ENCODE data around the gene RBM47. TPM values are rescaled to one million over a fixed set of nuclear protein-coding genes. Genes with fewer than 3 reads are reported as not detected.

Gene RBM47
- polyA plus RNA-seq, 3 donors, result 79.5 to 101 (median 92.8) TPM

GRCh38 chr4:40515037-40515397, 114.6 kb downstream of the RBM47 start:
- peaks cover 98% of the 10 kb centered on the region for H3K79me2 ChIP-seq (ENCODE audit: insufficient read depth, low read length)
- no peaks in the 10 kb centered on the region for H3K9me3 Mint-ChIP-seq
- no peak overlapping the region for H2AFZ ChIP-seq (ENCODE audit: insufficient read depth, low read depth, low read length, poor library complexity, severe bottlenecking)
- peaks cover 39 to 55% of the 10 kb centered on the region in 2 donors for H3K36me3 Mint-ChIP-seq
- peak overlapping the region in 5 of 7 donors; percentile 51 to 91 (median 75) for H3K27ac Mint-ChIP-seq
- no peaks in the 10 kb centered on the region for H3K27me3 Mint-ChIP-seq (ENCODE audit: low read depth in 3 of 3)
- H3K4me1 Mint-ChIP-seq, result peaks cover 29% of the 10 kb centered on the region
- peak overlapping the region in 1 of 2 donors; percentile 64 for H3K27ac ChIP-seq (ENCODE audit: low read depth in 1 of 2, low read length in 2 of 2)
- peaks cover 3 to 17% of the 10 kb centered on the region in 2 donors for H3K4me1 ChIP-seq (ENCODE audit: control insufficient read depth in 1 of 2, insufficient read depth in 2 of 2, low read length in 2 of 2)
- H4K20me1 ChIP-seq (ENCODE audit: insufficient read depth, low read length), result peaks cover 98% of the 10 kb centered on the region
- intact Hi-C loops (cut with micrococcal nuclease), result no loop called here
- H3K27me3 ChIP-seq (ENCODE audit: control insufficient read depth in 2 of 2, insufficient read depth in 2 of 2, low read length in 2 of 2), result no peaks in the 10 kb centered on the region
- no peak overlapping the region for H3K4me3 ChIP-seq (replicated peaks in 1 of 3; ENCODE audit: low read depth in 2 of 3, low read length in 3 of 3)
- H3K9me3 ChIP-seq (replicated peaks in 1 of 2; ENCODE audit: control insufficient read depth in 1 of 2, insufficient read depth in 1 of 2, low read length in 2 of 2), result no peaks in the 10 kb centered on the region
- peaks cover 2 to 31% of the 10 kb centered on the region in 2 donors for H3K36me3 ChIP-seq (replicated peaks in 1 of 2; ENCODE audit: control insufficient read depth in 1 of 2, insufficient read depth in 2 of 2, low read length in 2 of 2)
- WGBS (ENCODE audit: insufficient coverage), result 96% methylated on average over 2 of the region's 2 CpGs
- H3K9ac ChIP-seq (ENCODE audit: insufficient read depth, low read length, poor library complexity, severe bottlenecking), result no peak overlapping the region
- DNase-seq, result no peak
- no peak overlapping the region for H3K4me2 ChIP-seq (replicated peaks; ENCODE audit: extremely low read depth, low read length, poor library complexity, severe bottlenecking)
- TF ChIP-seq, protein P1, sequence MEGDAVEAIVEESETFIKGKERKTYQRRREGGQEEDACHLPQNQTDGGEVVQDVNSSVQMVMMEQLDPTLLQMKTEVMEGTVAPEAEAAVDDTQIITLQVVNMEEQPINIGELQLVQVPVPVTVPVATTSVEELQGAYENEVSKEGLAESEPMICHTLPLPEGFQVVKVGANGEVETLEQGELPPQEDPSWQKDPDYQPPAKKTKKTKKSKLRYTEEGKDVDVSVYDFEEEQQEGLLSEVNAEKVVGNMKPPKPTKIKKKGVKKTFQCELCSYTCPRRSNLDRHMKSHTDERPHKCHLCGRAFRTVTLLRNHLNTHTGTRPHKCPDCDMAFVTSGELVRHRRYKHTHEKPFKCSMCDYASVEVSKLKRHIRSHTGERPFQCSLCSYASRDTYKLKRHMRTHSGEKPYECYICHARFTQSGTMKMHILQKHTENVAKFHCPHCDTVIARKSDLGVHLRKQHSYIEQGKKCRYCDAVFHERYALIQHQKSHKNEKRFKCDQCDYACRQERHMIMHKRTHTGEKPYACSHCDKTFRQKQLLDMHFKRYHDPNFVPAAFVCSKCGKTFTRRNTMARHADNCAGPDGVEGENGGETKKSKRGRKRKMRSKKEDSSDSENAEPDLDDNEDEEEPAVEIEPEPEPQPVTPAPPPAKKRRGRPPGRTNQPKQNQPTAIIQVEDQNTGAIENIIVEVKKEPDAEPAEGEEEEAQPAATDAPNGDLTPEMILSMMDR (IDR thresholded peaks at IDR 0.05), result no peak
- no peak overlapping the region for H3K4me3 Mint-ChIP-seq

DNA sequence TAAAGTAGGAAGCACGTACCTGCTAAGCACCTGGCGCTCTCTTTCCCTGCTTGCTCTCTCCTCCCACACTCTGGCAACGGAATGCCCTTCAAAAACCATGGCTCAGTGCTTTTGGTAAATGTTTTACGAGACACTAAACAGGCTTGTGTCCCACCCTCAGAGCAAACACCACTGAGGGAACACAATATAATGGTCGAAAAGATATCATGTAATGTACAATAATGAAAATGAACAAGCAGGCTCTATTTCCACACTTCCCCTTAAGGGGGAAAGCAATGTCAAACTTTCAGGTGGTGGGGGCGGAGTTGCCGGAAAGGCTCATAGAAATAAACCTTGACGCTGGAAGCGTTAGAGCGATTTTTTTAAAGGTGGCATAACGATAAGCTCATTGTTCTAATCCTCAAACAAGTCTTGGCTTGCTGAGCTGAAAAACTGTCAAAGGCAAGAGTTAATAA, 115.1 kb downstream of the RBM47 start:
- Mint-ChIP-seq H3K36me3 (peaks cover 37 to 55% of the 10 kb centered on the region in 2 donors), H3K9me3 (no peaks in the 10 kb centered on the region), H3K4me3 (no peak overlapping the region), H3K4me1 (peaks cover 29% of the 10 kb centered on the region), H3K27me3 (ENCODE audit: low read depth in 3 of 3) (no peaks in the 10 kb centered on the region), H3K27ac (peak overlapping the region in 5 of 7 donors; percentile 43 to 63 (median 63))
- TF ChIP-seq, protein P1 (IDR thresholded peaks at IDR 0.05), result no peak
- intact Hi-C loops (cut with micrococcal nuclease), result no loop called here
- WGBS (ENCODE audit: insufficient coverage), result no CpG with 5 or more reads among the region's 11 CpGs
- H3K27ac ChIP-seq (ENCODE audit: low read depth in 1 of 2, low read length in 2 of 2), result peak overlapping the region in 1 of 2 donors; percentile 64
- H3K4me2 ChIP-seq (replicated peaks; ENCODE audit: extremely low read depth, low read length, poor library complexity, severe bottlenecking), result no peak overlapping the region
- H3K4me1 ChIP-seq (ENCODE audit: control insufficient read depth in 1 of 2, insufficient read depth in 2 of 2, low read length in 2 of 2), result peaks cover 3 to 17% of the 10 kb centered on the region in 2 donors
- H4K20me1 ChIP-seq (ENCODE audit: insufficient read depth, low read length), result peaks cover 97% of the 10 kb centered on the region
- H2AFZ ChIP-seq (ENCODE audit: insufficient read depth, low read depth, low read length, poor library complexity, severe bottlenecking), result no peak overlapping the region
- H3K9me3 ChIP-seq (replicated peaks in 1 of 2; ENCODE audit: control insufficient read depth in 1 of 2, insufficient read depth in 1 of 2, low read length in 2 of 2), result no peaks in the 10 kb centered on the region
- no peak overlapping the region for H3K4me3 ChIP-seq (replicated peaks in 1 of 3; ENCODE audit: low read depth in 2 of 3, low read length in 3 of 3)
- no peak for DNase-seq
- no peaks in the 10 kb centered on the region for H3K27me3 ChIP-seq (ENCODE audit: control insufficient read depth in 2 of 2, insufficient read depth in 2 of 2, low read length in 2 of 2)
- H3K9ac ChIP-seq (ENCODE audit: insufficient read depth, low read length, poor library complexity, severe bottlenecking), result no peak overlapping the region
- H3K79me2 ChIP-seq (ENCODE audit: insufficient read depth, low read length), result peaks cover 98% of the 10 kb centered on the region
- peaks cover 2 to 33% of the 10 kb centered on the region in 2 donors for H3K36me3 ChIP-seq (replicated peaks in 1 of 2; ENCODE audit: control insufficient read depth in 1 of 2, insufficient read depth in 2 of 2, low read length in 2 of 2)

All from CD14-positive monocyte (primary cell).